KMS-11 (cell line): ENCODE measurements around the gene TIMP4.

ENCODE experiments used
- H2AFZ ChIP-seq: fragments of 200-600 bp; sonication (generic); 2 replicates; pipeline ENCODE4 v1.6.1; 2016; ENCODE audit warnings: antibody characterized with exemption, mixed run types, low read depth
- H3K27ac ChIP-seq: fragments of 200-600 bp; sonication (generic); 2 replicates; pipeline ENCODE4 v1.6.1; 2016; ENCODE audit warnings: mild to moderate bottlenecking, mixed run types
- H3K27me3 ChIP-seq: fragments of 200-600 bp; sonication (generic); 2 replicates; pipeline ENCODE4 v1.6.1; 2017; ENCODE audit warnings: mild to moderate bottlenecking, low read depth, mixed run types, moderate library complexity; ENCODE audit not compliant: insufficient read depth
- H3K36me3 ChIP-seq: fragments of 200-600 bp; sonication (generic); 2 replicates; pipeline ENCODE4 v1.6.1; 2017; ENCODE audit warnings: mild to moderate bottlenecking, mixed run types; ENCODE audit not compliant: insufficient read depth
- H3K4me1 ChIP-seq: fragments of 200-600 bp; sonication (generic); 2 replicates; pipeline ENCODE4 v1.6.1; 2016; ENCODE audit warnings: mild to moderate bottlenecking, low read depth, mixed run types; ENCODE audit not compliant: poor library complexity, severe bottlenecking
- H3K4me2 ChIP-seq: fragments of 200-600 bp; sonication (generic); 2 replicates; pipeline ENCODE4 v1.7.0; 2016; ENCODE audit warnings: mild to moderate bottlenecking, mixed run types
- H3K4me3 ChIP-seq: fragments of 200-600 bp; sonication (generic); IDR thresholded peaks from 2 replicates; pipeline ENCODE4 v1.6.1; 2017; ENCODE audit warnings: low read depth, low read length, mixed read lengths; ENCODE audit not compliant: insufficient read depth
- H3K79me2 ChIP-seq: fragments of 200-600 bp; sonication (generic); 2 replicates; pipeline ENCODE4 v1.6.1; 2016; ENCODE audit warnings: low read depth, mixed run types; ENCODE audit not compliant: insufficient read depth
- H3K9ac ChIP-seq: fragments of 200-600 bp; sonication (generic); 2 replicates; pipeline ENCODE4 v1.6.1; 2016; ENCODE audit warnings: mild to moderate bottlenecking, mixed run types
- H4K20me1 ChIP-seq: fragments of 200-600 bp; sonication (generic); 2 replicates; pipeline ENCODE4 v1.6.1; 2016; ENCODE audit warnings: mild to moderate bottlenecking, mixed run types; ENCODE audit not compliant: insufficient read depth
- TF ChIP-seq, protein P1 (sequence below): fragments of 200-600 bp; sonication (generic); conservative IDR thresholded peaks from 2 replicates; pipeline ENCODE4 v1.6.1; 2017; ENCODE audit warnings: low read depth, mild to moderate bottlenecking, antibody characterized with exemption, low read length, moderate library complexity, mixed read lengths

The TIMP4 gene

GRCh38 chr3:12185172-12185710 is 26.5 kb upstream of the TIMP4 start:
- H3K36me3 ChIP-seq = no peaks in the 10 kb centered on the region
- no peaks in the 10 kb centered on the region for H3K4me1 ChIP-seq
- H2AFZ ChIP-seq = no peak overlapping the region

GRCh38 chr3:12184541-12184940 is 25.8 kb upstream of the TIMP4 start:
- H3K4me2 ChIP-seq = no peak overlapping the region
- no peaks in the 10 kb centered on the region for H3K79me2 ChIP-seq
- no peak overlapping the region for H3K27ac ChIP-seq
- no peaks in the 10 kb centered on the region for H4K20me1 ChIP-seq
- no peak overlapping the region for H3K4me3 ChIP-seq
- no peak overlapping the region for H2AFZ ChIP-seq
- no peaks in the 10 kb centered on the region for H3K4me1 ChIP-seq
- TF ChIP-seq, protein P1, sequence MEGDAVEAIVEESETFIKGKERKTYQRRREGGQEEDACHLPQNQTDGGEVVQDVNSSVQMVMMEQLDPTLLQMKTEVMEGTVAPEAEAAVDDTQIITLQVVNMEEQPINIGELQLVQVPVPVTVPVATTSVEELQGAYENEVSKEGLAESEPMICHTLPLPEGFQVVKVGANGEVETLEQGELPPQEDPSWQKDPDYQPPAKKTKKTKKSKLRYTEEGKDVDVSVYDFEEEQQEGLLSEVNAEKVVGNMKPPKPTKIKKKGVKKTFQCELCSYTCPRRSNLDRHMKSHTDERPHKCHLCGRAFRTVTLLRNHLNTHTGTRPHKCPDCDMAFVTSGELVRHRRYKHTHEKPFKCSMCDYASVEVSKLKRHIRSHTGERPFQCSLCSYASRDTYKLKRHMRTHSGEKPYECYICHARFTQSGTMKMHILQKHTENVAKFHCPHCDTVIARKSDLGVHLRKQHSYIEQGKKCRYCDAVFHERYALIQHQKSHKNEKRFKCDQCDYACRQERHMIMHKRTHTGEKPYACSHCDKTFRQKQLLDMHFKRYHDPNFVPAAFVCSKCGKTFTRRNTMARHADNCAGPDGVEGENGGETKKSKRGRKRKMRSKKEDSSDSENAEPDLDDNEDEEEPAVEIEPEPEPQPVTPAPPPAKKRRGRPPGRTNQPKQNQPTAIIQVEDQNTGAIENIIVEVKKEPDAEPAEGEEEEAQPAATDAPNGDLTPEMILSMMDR = no peak
- no peaks in the 10 kb centered on the region for H3K36me3 ChIP-seq
- H3K9ac ChIP-seq = no peak overlapping the region
- no peaks in the 10 kb centered on the region for H3K27me3 ChIP-seq

More at GRCh38 chr3:12185172-12185710, 26.5 kb upstream of the TIMP4 start:
- Histone ChIP-seq H3K27me3 (no peaks in the 10 kb centered on the region), H3K79me2 (no peaks in the 10 kb centered on the region), H4K20me1 (no peaks in the 10 kb centered on the region), H3K27ac (no peak overlapping the region), H3K4me2 (no peak overlapping the region), H3K4me3 (no peak overlapping the region), H3K9ac (no peak overlapping the region)
- TF ChIP-seq, protein P1 = no peak

DNA sequence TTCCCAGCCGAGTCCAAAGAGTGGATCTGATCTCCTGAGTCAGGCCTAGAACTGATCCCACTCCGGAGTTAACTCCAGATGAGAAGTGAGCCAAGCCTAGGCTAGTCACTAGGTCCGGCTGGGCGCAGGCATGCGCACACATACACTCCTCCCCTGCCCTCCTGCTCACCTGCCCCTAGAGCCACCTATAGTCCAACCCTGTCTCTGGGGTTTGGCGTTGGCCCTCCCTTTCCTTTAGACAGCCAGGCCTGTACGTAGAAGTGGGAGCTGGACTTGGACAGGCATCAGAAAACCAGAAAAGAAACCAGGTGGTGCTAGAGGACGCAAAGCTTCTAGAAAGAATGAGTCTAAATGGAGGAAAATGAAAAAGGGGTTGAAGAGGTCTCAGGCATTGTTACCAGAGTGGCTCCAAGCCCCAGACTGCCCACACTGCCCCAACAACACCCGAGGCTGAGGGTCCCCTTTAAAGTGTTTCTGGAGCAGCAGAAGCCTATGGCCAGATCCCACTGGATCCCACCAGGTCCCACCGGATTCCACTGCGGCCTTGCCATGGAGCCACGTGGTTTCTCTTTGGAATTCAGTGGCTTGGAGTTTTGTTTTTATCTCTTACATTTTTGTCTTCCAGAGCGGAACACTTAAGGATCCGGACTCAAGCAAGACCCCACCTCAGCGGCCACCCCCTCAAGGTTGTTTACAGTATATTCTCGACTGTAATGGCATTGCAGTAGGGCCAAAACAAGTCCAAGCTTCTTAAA is 24.2 kb upstream of the TIMP4 start:
- Histone ChIP-seq H3K27ac (no peak overlapping the region), H3K4me2 (no peak overlapping the region), H3K9ac (no peak overlapping the region), H3K27me3 (no peaks in the 10 kb centered on the region), H3K4me3 (no peak overlapping the region), H3K79me2 (no peaks in the 10 kb centered on the region), H4K20me1 (no peaks in the 10 kb centered on the region), H3K4me1 (no peaks in the 10 kb centered on the region), H3K36me3 (no peaks in the 10 kb centered on the region), H2AFZ (no peak overlapping the region)
- TF ChIP-seq, protein P1 = no peak

DNA sequence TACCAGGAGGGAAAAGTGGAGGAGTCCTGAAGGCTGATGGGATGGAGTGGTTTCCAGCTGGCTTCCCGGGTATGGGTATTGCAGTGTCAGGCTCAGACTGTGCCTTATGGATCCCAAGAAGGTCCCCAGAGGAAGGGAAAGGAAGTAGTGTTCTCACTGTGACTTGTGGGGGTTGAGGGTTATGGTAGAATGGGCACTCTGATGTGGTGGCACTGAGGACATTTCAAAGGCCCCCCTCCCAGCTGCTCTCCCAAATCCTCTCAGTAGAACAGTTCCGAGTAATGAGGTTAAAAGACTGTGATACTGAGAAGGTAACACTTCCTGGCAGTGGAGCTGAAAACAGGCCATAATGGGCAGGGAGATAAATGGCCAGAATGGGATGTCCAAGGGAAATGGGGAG is 23.1 kb upstream of the TIMP4 start:
- Histone ChIP-seq H3K79me2 (no peaks in the 10 kb centered on the region), H3K4me2 (no peak overlapping the region), H4K20me1 (no peaks in the 10 kb centered on the region), H3K36me3 (no peaks in the 10 kb centered on the region), H3K9ac (no peak overlapping the region), H2AFZ (no peak overlapping the region), H3K27ac (no peak overlapping the region), H3K4me3 (no peak overlapping the region), H3K27me3 (no peaks in the 10 kb centered on the region), H3K4me1 (no peaks in the 10 kb centered on the region)
- TF ChIP-seq, protein P1 = no peak
